SK-MEL-5 (cell line): Measurements from ENCODE around the gene TMEM59L. TPM values are rescaled to one million over a fixed set of nuclear protein-coding genes. Genes with fewer than 3 reads are reported as not detected.

Experiments used
- DNase-seq: peaks from one replicate; pipeline ENCODE4 v3.0.0-alpha.2; 2016; ENCODE audit warnings: low read depth, low spot score
- in situ Hi-C: cut with HindIII; loops from 2 replicates; pipeline ENCODE4 v1.10.0; 2016; ENCODE audit warnings: low sequenced_read_pairs, high pct_unique_total_duplicates, low pct_unique_long_range_greater_than_20kb
- polyA plus RNA-seq, 2 experiments: library from polyadenylated mRNA; depleted of rRNA; stranded (reverse); fragments of >200 nt; gene quantifications; 2 replicates each; pipeline ENCODE4 v1.2.3, GENCODE V29; 2015
- total RNA-seq: library from RNA; depleted of rRNA; stranded (reverse); fragments of >200 nt; shearing (Covaris generic); gene quantifications from 2 replicates; pipeline ENCODE4 v1.2.3, GENCODE V29; 2014; rRNA removed

The TMEM59L gene
- total RNA-seq = 0.08 TPM in 1 of 2 replicates, not detected in the other
- polyA plus RNA-seq (2015; cell fraction: cytosol; rRNA removed) = 0.26 and 0.72 TPM in 2 replicates
- 4.2 and 5.7 TPM in 2 replicates for polyA plus RNA-seq (2015; cell fraction: nucleus; rRNA removed)

DNA sequence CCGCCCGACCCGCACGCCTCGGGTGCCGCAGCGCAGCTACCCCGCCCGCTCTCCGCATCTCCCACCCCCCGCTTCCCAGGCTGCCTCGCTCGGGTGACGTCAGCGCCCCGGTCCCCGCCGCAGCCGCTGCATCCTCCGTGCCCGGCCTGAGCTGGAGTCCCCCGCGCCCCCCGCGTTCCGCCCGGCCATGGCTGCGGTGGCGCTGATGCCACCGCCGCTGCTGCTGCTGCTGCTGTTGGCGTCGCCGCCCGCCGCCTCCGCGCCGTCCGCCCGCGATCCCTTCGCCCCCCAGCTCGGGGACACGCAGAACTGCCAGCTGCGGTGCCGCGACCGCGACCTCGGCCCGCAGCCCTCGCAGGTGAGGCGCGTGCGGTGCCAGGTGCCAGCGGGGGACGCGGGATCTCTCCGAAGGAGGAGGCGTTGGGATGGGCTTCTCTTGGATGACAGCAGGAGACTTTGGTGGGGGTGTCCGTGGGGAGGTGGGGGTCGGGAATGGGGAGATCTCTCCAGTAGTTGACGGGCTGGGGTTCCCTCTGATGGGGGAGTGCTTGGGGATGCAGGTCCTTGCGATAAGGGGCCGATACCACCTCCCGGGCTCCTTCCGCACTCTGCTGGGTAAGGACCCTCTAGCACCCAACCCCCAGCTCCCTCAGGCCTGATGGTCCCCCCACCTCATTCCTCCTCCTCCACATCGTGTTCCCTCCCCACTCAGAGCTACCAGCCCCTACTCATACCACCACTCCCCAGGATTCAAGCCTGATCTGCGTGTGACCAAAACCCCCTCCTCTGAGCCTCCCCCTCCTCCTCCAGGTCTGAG, at the start of gene TMEM59L:
TSS of gene TMEM59L (plus strand) at position 99 of the 817 bp plus-strand sequence. CDS start at position 188, 89 bp downstream.
- DNase-seq = no peak
- in situ Hi-C loops = no loop called here

DNA sequence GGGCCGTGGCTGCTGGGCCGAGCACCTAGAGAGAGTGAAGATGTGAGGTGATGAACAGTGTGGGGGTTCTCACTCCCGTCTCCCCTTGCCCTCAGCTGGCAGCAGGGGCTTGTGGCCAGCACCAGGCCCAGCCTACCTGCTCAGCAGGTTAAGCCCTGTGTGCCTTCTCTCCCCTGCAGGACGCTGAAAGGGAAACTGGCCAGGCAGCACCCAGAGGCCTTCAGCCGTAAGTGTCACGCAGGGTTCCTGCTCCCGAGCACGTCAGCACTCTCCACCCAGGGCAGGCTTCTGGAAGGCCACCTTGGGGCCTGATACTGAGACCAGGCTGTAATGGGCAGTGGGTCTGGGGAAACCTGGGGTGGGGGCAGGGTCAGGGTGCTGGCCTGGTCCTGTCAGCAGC, 45.7 kb upstream of the TMEM59L start:
- DNase-seq = no peak
- in situ Hi-C loops = no loop called here

DNA sequence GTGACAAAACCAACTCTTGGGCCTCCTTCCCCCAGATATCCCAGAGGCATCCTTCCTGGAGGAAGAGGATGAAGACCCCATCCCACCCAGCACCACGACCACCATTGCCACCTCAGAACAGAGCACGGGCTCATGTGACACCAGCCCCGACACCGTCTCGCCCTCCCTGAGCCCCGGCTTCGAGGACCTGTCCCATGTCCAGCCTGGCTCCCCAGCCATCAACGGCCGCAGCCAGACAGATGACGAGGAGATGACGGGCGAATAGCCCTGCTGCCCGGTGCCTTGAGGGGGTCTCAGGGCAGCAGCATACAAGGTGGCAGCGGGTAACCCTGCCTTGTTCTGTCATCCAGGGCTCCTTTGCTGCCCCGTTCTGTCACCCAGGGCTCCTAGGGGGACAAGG, 44.3 kb upstream of the TMEM59L start:
- DNase-seq = no peak
- in situ Hi-C loops = no loop called here

DNA sequence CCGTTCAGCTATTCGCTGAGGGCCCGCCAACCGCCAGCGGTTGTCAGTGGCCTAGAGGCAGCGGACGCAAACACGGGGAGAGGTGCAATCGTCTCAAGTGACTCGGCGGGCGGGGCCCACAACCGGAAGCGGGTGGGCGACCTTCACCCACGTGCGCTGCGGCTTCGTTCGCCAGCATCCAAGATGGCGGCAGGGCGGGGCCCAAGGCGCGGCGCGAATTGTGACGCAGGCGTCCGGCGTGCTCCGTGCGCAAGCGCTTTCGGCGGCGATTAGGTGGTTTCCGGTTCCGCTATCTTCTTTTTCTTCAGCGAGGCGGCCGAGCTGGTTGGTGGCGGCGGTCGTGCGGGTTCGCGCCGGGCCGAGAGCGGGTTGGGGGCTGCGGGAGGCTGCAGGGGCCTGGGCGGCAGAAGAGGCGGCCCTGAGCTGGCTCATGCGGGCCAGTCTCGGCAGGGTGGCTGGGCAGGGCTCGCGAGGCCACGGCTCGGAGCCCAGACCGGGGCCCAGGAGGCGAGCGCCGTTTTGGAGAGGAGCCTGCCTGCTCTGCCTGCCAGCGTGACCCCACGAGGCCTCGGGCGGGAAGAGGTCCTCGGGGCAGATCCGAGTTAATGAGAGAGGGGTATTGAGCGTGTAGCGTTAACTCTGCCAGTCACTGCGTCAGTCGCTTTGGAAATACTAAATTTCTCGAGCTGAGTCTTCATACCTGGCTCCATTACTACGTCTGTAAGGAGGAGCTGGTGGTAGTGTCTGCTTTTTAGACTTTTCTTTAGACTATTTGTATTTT, 40.9 kb upstream of the TMEM59L start, which contains the start of gene UBA52:
TSS of gene UBA52 (plus strand) at position 294 of the 781 bp plus-strand sequence. CDS start 1,444 bp downstream, outside the sequence.
- in situ Hi-C loops = no loop called here
- DNase-seq = peak; percentile 94

DNA sequence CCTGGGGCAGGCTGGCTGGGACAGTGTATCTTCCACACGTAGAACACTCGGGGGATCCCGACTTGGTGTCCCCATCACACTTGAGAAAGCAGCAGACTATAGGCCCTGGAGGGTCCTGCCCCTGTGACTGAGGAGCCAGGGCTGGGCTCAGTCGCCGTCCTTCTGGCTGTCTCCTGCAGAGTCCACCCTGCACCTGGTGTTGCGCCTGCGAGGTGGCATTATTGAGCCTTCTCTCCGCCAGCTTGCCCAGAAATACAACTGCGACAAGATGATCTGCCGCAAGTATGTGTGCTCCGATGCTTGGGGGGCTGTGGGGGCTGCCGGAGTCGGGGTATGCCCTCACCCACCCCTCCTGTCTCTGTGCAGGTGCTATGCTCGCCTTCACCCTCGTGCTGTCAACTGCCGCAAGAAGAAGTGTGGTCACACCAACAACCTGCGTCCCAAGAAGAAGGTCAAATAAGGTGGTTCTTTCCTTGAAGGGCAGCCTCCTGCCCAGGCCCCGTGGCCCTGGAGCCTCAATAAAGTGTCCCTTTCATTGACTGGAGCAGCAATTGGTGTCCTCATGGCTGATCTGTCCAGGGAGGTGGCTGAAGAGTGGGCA, 37.9 kb upstream of the TMEM59L start:
- in situ Hi-C loops = no loop called here
- no peak for DNase-seq

DNA sequence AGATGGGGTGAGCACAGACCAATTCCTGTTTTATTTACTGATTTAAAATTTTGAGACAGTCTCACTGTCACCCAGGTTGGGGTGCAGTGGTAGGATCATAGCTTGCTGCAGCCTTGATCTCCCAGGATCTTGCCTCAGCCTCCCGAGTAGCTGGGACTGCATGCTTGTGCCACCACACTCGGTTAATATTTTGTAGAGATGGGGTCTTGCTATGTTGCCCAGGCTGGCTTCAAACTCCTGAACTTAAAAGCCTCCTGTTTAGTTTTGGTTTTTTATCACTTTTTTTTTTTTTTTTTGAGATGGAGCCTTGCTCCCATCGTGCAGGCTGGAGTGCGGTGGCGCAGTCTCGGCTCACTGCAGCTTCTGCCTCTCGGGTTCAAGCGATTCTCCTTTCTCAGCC, 36.3 kb upstream of the TMEM59L start:
- in situ Hi-C loops = no loop called here

DNA sequence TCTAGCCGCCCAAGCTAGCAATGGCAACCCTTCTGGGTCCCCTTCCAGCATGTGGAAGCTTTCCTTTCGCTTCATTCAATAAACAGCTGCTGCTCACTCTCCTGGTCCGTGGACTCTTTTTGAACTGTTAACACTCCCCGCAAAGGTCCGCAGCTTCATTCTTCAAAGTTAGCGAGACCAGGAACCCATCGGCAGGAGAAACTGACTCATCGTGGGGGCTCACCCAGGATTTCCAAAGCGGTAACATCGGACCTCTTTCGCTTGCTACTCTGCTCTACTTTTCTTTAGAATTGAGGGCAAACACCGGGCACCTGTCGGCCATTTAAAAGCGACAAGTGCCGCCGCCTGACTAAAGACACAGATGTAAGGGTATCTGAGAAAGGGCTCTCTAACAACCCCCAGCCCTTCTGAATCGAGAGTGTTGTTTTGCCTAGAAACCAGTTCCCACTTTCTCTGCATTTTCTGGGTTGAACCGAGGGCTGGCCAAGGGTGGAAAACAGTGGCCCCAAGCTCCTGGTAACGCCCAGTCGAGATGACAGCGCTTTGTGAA, 35.2 kb upstream of the TMEM59L start:
- DNase-seq = no peak
- in situ Hi-C loops = no loop called here

More for the DNA sequence above, 36.3 kb upstream of the TMEM59L start:
- no peak for DNase-seq

DNA sequence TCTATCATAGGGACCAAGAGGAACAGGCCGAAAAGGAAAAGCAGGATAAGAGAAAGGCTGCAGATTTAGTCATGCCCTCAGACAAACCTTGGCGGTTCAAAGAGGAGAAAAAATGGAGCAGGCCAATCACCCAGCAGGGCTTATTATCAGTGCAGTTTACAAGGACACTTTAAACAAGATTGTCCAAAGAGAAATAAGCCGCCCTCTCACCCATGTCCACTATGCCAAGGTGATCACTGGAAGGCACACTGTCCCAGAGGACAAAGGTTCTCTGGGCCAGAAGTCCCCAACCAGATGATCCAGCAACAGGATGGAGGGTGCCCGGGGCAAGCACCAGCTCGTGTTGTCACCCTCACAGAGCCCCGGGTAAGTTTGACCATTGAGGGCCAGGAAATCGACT, 32.4 kb upstream of the TMEM59L start:
- DNase-seq = no peak
- in situ Hi-C loops = no loop called here

DNA sequence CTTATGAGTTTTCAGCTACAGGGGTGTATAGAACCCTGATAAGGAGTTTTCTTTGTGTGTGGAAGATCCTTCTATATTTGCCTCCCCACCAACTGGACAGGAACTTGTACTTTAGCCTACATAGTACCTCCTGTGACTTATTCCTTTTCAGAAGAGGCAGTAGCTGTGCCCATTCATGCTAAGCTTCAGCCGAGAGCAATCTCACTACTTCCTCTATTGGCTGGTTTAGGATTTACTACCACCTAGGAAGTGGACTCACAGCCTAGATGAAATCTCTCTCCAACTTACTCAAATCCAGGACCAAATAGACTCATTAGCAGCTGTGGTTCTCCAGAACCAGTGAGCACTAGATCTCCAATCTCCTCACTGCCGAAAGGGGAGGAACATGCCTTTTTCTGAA, 26.4 kb upstream of the TMEM59L start:
- peak; percentile 23 for DNase-seq
- in situ Hi-C loops = no loop called here

DNA sequence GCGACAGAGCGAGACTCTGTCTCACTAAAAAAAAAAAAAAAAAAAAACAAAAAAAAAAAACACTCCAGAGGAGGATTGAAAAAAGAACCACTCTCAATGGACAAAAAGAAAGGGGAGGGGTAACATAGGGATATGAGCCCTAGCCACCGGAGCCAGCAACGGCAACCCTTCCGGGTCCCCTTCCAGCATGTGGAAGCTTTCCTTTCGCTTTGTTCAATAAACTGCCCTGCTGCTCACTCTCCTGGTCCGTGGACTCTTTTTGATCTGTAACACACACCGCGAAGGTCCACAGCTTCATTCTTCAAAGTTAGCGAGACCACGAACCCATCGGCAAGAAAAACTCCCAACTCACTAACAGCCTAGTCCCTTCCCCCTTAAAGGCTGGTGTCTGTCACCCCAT, 25.1 kb upstream of the TMEM59L start:
- DNase-seq = no peak
- in situ Hi-C loops = no loop called here

DNA sequence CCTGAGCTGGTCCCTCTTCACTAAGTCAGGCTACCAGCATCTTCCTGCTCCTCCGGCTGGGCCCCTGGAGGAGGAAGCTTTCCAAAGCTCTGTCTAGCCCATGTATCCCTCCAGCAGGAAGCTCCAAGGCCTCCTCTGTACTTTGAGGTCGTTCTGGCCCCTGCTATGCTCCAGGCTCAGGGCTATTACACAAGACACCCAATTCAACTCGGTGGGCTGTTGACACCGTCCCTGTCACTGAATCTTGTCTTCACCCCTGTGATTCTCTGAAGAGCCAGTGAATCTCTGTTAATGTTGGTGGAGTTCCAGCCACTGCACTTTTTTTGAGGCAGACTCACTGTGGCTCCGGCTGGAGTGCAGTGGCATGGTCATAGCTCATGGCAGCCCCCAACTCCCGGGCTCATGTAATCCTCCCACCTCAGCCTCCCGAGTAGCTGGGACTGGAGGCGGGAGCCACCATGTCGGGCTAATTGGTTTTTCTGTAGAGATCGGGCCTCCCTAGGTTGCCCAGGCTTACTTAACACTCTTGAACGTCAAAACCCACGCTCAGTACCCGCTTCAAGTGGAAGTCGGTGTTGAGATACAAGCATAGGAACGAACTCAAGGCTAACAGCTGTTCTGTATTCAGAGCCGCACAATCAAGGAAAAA, 24.6 kb upstream of the TMEM59L start:
- in situ Hi-C loops = no loop called here
- DNase-seq = no peak

DNA sequence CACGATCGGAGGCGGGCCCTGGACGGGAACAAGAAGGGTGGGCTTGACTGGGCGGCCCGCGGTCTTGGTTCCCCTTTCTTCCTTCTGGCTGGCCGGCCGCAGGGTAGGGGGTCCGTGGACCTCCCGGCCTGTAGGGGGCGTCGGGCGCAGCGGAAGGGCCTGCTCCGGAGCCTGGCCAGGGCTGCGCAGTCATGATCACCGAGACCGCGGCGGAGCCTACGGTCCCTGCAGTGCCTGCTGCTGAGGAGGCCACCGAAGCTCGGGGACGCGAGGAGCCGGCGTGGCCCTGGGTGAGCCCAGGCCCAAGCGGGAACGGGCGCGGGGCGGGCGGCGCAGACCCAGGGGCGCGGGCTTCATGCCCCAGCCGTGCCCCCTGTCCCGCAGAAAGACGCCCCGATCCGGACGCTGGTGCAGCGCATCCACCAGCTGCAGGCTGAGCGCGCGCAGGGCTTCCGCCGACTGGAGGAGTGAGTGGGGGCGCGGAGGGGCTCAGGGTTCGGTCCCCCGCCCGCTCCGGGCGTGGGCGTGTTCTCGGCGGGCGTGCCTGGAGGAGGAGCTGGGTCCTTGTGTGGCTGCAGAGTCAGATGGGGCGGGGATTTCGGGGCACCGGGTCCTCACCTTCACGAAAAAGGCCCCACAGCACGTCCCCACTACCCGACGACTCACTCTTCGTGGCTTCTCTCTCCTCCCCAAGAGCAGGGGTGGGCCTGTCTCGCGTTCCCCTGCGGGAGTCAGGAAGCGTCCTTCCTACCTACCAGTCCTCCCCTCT, 23.9 kb upstream of the TMEM59L start, which contains the start of gene REX1BD:
TSS of gene REX1BD (plus strand) at position 188 of the 769 bp plus-strand sequence. CDS start at position 192, 4 bp downstream.
- peak; percentile 55 for DNase-seq
- in situ Hi-C loops = no loop called here

DNA sequence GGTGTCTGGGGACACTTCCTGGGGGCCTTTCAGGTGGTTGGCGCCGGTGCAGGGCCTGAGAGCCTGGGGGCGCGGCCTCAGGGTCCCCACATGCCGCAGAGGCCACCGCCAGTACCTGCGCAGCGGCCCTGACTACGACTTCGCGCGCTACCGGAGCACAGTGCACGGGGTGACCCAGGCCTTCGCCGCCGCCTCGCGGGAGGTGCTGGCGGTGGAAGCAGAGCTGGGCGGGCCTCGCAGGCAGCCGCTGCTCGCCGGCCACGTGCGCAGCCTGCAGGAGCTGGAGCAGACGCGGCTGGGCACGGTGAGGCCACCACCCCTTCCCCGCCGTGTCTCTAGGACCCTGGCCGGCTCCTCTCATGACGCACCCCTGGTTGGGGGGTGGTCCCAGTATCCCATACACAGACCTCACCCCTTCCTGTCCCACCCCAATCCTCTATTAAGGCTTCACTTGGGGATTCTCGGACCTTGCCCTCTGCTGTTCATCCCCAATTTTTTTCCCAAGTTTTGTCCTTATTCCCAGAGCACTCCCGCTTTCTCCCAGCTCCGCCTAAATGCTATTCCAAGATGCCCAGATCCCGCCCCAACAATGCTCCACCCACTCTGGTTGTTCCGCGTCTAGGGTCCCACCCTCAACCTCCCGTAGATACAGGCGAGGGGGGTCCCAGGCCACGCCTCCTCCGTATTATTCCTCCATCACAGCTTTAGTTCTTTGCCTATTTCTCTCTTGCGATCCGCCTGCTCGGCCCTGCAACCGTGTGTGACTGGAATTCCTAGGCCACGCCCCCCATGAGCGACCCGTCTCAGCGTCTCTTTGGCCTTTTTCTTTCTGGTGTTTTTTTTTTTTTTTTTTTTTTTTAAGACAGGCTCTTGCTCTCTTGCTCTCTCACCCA, 23.0 kb upstream of the TMEM59L start:
- peak; percentile 78 for DNase-seq
- in situ Hi-C loops = no loop called here

DNA sequence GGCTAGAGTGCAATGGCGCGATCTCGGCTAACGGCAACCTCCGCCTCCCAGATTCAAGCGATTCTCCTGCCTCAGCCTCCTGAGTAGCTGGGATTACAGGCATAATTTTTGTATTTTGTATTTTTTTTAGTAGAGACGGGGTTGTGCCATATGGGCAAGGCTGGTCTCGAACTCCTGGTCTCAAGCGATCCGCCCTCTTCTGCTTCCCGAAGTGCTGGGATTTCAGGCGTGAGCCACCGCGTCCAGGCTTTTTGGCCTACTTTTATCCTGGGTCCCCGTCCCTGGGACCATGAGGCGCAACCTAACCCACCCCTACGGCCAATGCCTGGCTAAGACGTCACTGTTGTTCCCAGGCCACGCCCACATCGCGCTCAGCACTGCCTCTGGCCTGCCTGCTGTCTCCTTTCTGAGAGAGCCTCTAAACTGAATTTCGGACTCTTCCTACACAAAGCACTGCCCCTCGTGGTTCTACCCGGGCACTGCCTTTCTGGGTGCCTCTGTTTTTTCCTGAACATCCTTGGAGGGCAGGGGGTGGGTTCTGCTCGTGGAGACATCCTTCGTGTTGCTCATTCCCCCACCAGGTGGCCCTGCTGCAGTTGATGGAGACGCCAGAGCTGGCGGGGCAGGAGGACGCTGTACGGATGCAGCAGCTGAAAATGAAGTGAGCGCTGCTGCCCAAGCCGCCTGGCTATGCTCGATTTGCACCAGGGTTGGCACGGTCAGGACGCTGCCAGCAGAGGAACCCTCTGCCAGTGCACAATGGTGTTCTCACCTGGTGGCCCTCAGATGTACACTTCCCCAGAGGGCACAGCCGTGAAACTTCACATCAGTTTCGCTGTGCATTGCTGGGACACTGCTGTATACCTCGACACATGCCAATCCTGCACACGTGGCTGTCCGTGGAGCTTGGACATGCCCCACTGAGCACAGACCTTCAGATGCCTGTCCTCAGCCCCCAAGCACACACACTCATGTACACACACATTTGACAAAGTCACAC, 22.1 kb upstream of the TMEM59L start:
- in situ Hi-C loops = no loop called here
- peak; percentile 90 for DNase-seq
